ENCODE results near the gene HOXD3. TPM values are rescaled to one million over a fixed set of nuclear protein-coding genes. Genes with fewer than 3 reads are reported as not detected.

HOXD3 gene
- total RNA-seq, 1 experiment from 2014 or later: not detected

- H3K4me2 ChIP-seq (ENCODE audit: insufficient read depth, insufficient read length, low read length): no peak overlapping the region
- H2BK12ac ChIP-seq (ENCODE audit: insufficient read length, low read depth, low read length): no peak overlapping the region
- no peaks in the 10 kb centered on the region for H3K9me3 ChIP-seq (ENCODE audit: control insufficient read depth, low read depth, low read length)
- H3K4me3 Mint-ChIP-seq: no peak overlapping the region
- no peak overlapping the region for H3K23ac ChIP-seq (ENCODE audit: insufficient read length, low read depth, low read length)
- no peak overlapping the region for H4K8ac ChIP-seq (replicated peaks; ENCODE audit: insufficient read length, low read depth, low read length)
- no peak overlapping the region for H4K5ac ChIP-seq (ENCODE audit: insufficient read length, low read depth, low read length)
- no peaks in the 10 kb centered on the region; a peak in 1 of 7 replicates for H3K36me3 Mint-ChIP-seq (ENCODE audit: insufficient read depth in 1 of 3, low read depth in 3 of 3)
- H2BK120ac ChIP-seq (ENCODE audit: low read depth, low read length, poor library complexity, severe bottlenecking): no peak overlapping the region
- DNase-seq: no peak
- H2AFZ ChIP-seq (ENCODE audit: low read length): no peak overlapping the region
- no peak overlapping the region for H2AK5ac ChIP-seq (ENCODE audit: insufficient read length, low read length)
- H2BK20ac ChIP-seq (ENCODE audit: low read depth, low read length, poor library complexity, severe bottlenecking): no peak overlapping the region
- no peaks in the 10 kb centered on the region for H3K23me2 ChIP-seq (ENCODE audit: insufficient read length, low read depth, low read length, poor library complexity, severe bottlenecking)
- no CpG with 5 or more reads among the region's 22 CpGs for WGBS (ENCODE audit: extremely low coverage, insufficient read length, low lambda C conversion rate)
- no peak overlapping the region for H2BK5ac ChIP-seq (ENCODE audit: insufficient read length, low read length)
- H3K14ac ChIP-seq (ENCODE audit: insufficient read depth, low read length): no peak overlapping the region
- no peak overlapping the region for H2BK15ac ChIP-seq (ENCODE audit: low read depth, low read length)
- H3K27ac Mint-ChIP-seq: no peak overlapping the region
- H4K91ac ChIP-seq (ENCODE audit: insufficient read length, low read depth, low read length): no peak overlapping the region
- H3K79me2 ChIP-seq (ENCODE audit: insufficient read depth, low read length): no peaks in the 10 kb centered on the region
- no peak for TF ChIP-seq CTCF (conservative IDR thresholded peaks at IDR 0.05)
- H3K9ac ChIP-seq (ENCODE audit: extremely low read depth, insufficient read length, low read length): no peak overlapping the region
- peaks cover 100% of the 10 kb centered on the region for H3K27me3 Mint-ChIP-seq (ENCODE audit: low read depth)
- no peak overlapping the region for H3K18ac ChIP-seq (ENCODE audit: insufficient read length, low read depth, low read length)
- H3K4ac ChIP-seq (ENCODE audit: low read depth, low read length): no peak overlapping the region
- H3K79me1 ChIP-seq (ENCODE audit: insufficient read depth, low read depth, low read length, poor library complexity, severe bottlenecking): no peaks in the 10 kb centered on the region
- H3K4me1 ChIP-seq (ENCODE audit: insufficient read depth, low read length): no peaks in the 10 kb centered on the region
- no peak overlapping the region for H3T11ph ChIP-seq (ENCODE audit: low read length)
- H3K27ac ChIP-seq (ENCODE audit: insufficient read length, low read depth, low read length): no peak overlapping the region
- peaks cover 99% of the 10 kb centered on the region for H3K27me3 ChIP-seq (ENCODE audit: insufficient read depth, low read length)
- H4K20me1 ChIP-seq (ENCODE audit: control insufficient read depth, insufficient read depth, insufficient read length): peaks cover 2% of the 10 kb centered on the region
- H3K9me3 Mint-ChIP-seq: peaks cover 2 to 5% of the 10 kb centered on the region in 2 experiments; a peak in 3 of 5 replicates
- H3K56ac ChIP-seq (ENCODE audit: insufficient read length, low read depth, low read length): no peak overlapping the region
- H3K4me1 Mint-ChIP-seq: peaks cover 6 to 38% of the 10 kb centered on the region in 2 experiments; a peak in 3 of 4 replicates
Observed at GRCh38 chr2:176161825-176162626, 4.9 kb downstream of the HOXD3 start.

All from H9 (cell line).